ES-I3 (cell line): ENCODE data around the gene FGF22.
"Not testable (repeated sequence)": the region's sequence is repeated elsewhere in the genome, so short reads cannot be mapped to it uniquely, and the experiment has no call there.

Source experiments
- H3K36me3 ChIP-seq: 2 replicates; pipeline ENCODE4 v1.6.1; 2013; ENCODE audit warnings: mild to moderate bottlenecking, low read length, control low read depth, moderate library complexity; ENCODE audit not compliant: insufficient read depth
- H3K4me1 ChIP-seq: 2 replicates; pipeline ENCODE4 v1.6.1; 2013; ENCODE audit warnings: mild to moderate bottlenecking, control low read depth, low read length; ENCODE audit not compliant: insufficient read depth
- H3K9ac ChIP-seq: 2 replicates; pipeline ENCODE4 v1.6.1; 2013; ENCODE audit warnings: low read depth, mild to moderate bottlenecking, low read length, moderate library complexity
- H3K9me3 ChIP-seq: 2 replicates; pipeline ENCODE4 v1.6.1; 2013; ENCODE audit warnings: mild to moderate bottlenecking, low read length, moderate library complexity; ENCODE audit not compliant: control insufficient read depth, insufficient read depth

The FGF22 gene

GRCh38 chr19:601790-602189, 37.9 kb upstream of the FGF22 start:
- H3K4me1 ChIP-seq = no peaks in the 10 kb centered on the region
- peaks cover 5% of the 10 kb centered on the region; the same call in 1 of the 2 replicates for H3K9me3 ChIP-seq
- H3K36me3 ChIP-seq = no peaks in the 10 kb centered on the region
- no peak overlapping the region for H3K9ac ChIP-seq

DNA sequence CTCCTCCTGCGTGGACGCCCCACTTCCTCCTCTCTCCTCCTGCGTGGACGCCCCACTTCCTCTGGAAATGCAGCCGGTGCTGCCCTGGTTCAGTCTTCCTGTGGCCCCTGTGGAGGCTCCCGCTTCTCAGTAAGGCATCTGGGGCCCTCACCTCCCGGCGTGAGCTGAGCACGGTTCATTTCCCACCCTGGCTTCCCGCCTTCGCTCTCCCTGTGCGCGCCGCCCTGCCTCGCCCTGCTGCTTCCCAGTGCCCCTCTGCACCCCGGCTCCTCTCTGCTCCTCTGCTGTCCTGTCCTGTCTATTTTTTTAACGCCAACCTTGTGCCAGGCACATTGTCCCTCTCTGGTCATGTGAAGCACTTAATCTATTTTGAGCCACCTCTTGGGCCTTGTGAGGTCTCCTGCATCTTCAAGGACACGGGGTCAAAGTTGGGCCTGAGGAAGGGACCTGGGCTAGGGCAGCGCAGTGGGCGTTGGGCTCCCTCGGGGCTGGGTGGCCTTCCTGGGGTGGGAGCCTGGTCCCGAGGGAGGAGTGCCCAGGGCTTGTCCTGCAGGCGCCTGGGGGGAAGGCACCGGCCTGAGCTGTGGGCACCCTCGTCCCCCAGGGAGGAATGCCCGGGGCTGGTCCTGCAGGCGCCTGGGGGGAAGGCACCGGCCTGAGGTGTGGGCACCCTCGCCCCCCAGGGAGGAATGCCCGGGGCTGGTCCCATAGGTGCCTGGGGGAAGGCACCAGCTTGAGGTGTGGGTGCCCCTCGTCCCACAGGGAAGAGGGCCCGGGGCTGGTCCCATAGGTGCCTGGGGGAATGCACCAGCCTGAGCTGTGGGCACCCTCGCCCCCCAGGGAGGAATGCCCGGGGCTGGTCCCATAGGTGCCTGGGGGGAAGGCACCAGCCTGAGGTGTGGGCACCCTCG, 37.0 kb upstream of the FGF22 start:
- H3K36me3 ChIP-seq = no peaks in the 10 kb centered on the region
- H3K9me3 ChIP-seq = peaks cover 5% of the 10 kb centered on the region; the same call in 1 of the 2 replicates
- no peak overlapping the region for H3K9ac ChIP-seq
- no peaks in the 10 kb centered on the region for H3K4me1 ChIP-seq

DNA sequence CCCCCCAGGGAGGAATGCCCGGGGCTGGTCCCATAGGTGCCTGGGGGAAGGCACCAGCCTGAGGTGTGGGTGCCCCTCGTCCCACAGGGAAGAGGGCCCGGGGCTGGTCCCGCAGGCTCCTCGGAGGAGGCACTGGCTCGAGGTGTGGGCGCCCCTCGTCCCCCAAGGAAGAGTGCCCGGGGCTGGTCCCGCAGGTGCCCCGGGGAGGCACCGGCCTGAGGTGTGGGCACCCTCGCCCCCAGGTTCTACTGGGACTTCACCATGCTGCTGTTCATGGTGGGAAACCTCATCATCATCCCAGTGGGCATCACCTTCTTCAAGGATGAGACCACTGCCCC, 36.4 kb upstream of the FGF22 start:
- not testable (repeated sequence) for H3K9ac ChIP-seq, H3K9me3 ChIP-seq, H3K36me3 ChIP-seq

DNA sequence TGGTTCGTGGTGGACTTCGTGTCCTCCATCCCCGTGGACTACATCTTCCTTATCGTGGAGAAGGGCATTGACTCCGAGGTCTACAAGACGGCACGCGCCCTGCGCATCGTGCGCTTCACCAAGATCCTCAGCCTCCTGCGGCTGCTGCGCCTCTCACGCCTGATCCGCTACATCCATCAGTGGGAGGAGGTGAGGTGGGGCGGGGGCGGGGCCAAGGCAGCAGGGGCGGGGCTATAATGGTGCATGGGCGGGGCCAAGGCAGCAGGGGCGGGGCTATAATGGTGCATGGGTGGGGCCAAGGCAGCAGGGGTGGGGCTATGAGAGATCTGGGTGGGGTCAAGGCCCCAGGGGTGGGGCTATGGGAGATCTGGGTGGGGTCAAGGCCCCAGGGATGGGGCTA, 35.9 kb upstream of the FGF22 start:
- not testable (repeated sequence) for H3K36me3 ChIP-seq, H3K9ac ChIP-seq, H3K4me1 ChIP-seq, H3K9me3 ChIP-seq

More for the DNA sequence above, 36.4 kb upstream of the FGF22 start:
- not testable (repeated sequence) for H3K4me1 ChIP-seq

DNA sequence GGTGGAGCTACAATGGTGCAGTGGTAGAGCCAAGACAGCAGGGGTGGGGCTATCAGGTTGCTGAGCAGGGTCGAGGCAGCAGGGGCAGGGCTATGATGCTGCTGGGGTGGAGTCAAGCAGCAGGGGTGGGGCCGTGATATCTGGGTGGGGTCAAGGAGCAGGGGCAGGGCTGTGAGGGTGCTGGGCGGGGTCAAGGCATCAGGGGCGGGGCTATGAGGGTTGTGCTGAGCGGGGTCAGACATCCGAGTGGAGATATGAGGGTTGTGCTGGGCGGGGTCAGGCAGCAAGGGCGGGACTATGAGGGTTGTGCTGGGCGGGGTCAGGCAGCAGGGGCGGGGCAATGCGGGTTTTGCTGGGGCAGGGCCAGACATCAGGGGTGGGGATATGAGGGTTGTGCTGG, 35.3 kb upstream of the FGF22 start:
- H3K9ac ChIP-seq = no peak overlapping the region
- no peaks in the 10 kb centered on the region for H3K36me3 ChIP-seq
- peaks cover 5% of the 10 kb centered on the region; the same call in 1 of the 2 replicates for H3K9me3 ChIP-seq
- no peaks in the 10 kb centered on the region for H3K4me1 ChIP-seq

DNA sequence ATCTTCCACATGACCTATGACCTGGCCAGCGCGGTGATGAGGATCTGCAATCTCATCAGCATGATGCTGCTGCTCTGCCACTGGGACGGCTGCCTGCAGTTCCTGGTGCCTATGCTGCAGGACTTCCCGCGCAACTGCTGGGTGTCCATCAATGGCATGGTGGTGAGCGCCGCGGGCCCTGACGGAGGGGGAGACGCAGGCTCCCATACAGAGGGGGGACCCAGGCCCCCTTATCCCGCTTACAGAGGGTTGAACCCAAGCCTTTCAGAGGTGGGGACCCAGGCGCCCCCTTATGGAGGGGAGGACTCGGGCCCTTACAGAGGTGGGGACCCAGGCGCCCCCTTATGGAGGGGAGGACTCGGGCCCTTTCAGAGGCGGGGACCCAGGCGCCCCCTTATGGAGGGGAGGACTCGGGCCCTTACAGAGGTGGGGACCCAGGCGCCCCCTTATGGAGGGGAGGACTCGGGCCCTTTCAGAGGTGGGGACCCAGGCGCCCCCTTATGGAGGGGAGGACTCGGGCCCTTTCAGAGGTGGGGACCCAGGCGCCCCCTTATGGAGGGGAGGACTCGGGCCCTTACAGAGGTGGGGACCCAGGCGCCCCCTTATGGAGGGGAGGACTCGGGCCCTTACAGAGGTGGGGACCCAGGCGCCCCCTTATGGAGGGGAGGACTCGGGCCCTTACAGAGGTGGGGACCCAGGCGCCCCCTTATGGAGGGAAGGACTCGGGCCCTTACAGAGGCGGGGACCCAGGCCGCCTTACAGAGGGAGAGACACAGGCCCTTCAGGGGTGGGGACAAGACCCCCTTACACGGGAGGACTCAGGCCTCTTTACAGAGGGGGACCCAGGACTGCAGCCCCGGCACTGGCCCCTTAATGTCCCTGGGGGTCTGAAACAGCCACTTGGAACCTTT, 34.4 kb upstream of the FGF22 start:
- not testable (repeated sequence) for H3K9ac ChIP-seq, H3K4me1 ChIP-seq, H3K36me3 ChIP-seq, H3K9me3 ChIP-seq

- Histone ChIP-seq H3K9ac (no peak overlapping the region), H3K4me1 (0 out of 2 replicates have a peak, but pooled peaks cover 8% of the 10 kb centered on the region), H3K36me3 (no peaks in the 10 kb centered on the region), H3K9me3 (no peaks in the 10 kb centered on the region)
Measured at GRCh38 chr19:607301-608154, 32.2 kb upstream of the FGF22 start.

DNA sequence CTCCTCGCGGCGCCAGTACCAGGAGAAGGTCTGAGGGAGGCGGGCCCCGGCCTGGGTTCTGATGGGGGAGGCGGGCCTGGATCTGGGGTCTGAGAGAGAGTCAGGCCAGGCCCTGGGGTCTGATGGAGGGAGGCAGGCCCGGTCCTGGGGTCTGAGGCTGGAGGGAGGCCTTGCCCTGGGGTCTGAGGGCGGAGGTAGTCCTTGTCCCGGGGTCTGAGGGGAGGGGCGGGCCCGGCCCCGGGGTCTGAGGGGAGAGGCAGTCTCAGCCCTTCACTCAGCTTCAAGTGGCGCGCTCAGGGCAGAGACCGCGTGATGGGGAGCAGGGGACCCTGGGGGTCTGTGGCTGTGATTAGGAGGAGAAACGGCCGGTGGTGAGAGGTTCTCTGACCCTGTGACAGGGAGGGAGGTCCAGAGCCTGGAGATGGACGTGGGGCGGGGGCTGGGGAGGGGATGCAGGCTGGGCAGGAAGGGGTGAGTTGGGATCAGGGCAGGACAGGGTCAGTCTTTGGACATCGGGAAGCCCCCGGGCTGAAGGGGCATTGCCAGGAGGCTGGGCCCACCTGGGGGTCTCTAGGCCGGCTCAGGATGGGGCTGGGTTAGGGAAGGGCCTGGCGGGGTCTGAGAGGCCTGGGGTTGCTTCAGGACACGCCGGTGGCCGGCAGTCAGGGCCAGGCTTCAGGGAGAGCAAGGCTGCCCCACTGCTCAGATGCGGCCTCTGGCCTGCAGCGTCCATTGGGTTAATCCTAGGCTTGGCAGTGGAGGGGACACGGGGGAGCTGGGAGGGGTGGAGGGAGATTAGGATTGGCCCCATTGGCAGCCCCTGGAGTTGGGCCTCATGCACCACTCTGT, 31.3 kb upstream of the FGF22 start:
- Histone ChIP-seq H3K9ac (no peak overlapping the region), H3K9me3 (no peaks in the 10 kb centered on the region), H3K36me3 (no peaks in the 10 kb centered on the region), H3K4me1 (0 out of 2 replicates have a peak, but pooled peaks cover 8% of the 10 kb centered on the region)

DNA sequence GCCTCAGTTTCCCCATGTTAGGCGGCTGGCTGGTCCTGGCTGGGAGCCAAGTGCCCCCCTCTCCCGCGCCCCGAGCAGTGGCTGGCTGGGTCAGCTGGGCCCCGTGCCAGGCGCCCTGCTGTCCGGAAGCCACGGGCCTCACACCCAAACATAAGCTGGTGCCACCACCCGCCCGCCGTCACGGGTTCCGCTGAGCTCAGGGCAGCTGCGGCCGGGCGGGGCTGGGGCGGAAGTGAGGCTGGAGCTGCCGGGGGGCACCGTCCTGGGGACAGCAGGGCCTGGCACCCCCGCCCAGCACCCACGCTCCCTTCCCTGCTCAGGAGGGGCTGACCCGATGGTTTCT, 30.7 kb upstream of the FGF22 start:
- no peaks in the 10 kb centered on the region for H3K36me3 ChIP-seq
- 0 out of 2 replicates have a peak, but pooled peaks cover 8% of the 10 kb centered on the region for H3K4me1 ChIP-seq
- no peaks in the 10 kb centered on the region for H3K9me3 ChIP-seq
- no peak overlapping the region for H3K9ac ChIP-seq

GRCh38 chr19:610071-610800, 29.4 kb upstream of the FGF22 start:
- Histone ChIP-seq H3K9ac (peak overlapping the region; percentile 50; the same call in 1 of the 2 replicates), H3K4me1 (0 out of 2 replicates have a peak, but pooled peaks cover 8% of the 10 kb centered on the region), H3K9me3 (no peaks in the 10 kb centered on the region), H3K36me3 (peaks cover 3% of the 10 kb centered on the region; the same call in 1 of the 2 replicates)

DNA sequence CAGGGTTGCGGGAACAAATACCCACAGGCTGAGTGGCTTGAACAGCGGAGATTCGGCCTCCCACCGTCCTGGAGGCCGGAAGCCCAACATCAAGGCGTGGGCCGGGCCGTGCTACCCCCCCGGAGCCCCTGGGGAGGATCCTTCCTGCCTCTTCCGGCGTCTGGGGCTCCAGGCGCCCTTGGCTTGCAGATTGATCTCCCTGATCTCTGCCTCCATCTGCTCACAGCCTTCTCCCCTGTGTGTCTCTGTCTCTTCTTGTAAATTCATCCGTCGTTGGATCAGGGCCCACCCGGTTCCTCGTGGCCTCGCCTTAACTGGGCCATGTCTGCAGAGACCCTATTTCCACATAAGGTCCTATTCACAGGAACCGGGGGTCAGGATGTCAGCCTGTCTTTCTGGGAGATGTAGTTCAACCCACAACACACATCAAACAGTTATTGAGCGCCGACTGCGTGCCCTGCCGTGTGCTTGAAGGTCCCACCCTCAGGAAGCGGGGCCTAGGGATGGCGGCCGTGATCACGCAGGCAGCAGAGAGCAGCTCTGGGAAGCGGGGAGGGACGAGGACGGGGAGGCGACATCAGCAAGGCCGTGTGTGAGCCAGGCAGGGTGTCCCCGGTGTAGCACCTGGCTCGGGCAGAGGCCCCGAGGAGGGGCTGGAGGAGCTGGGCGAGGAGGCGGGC, 28.7 kb upstream of the FGF22 start:
- 0 out of 2 replicates have a peak, but pooled peaks cover 8% of the 10 kb centered on the region for H3K4me1 ChIP-seq
- no peaks in the 10 kb centered on the region for H3K9me3 ChIP-seq
- H3K36me3 ChIP-seq = peaks cover 3% of the 10 kb centered on the region; the same call in 1 of the 2 replicates
- peak overlapping the region; percentile 50 for H3K9ac ChIP-seq

DNA sequence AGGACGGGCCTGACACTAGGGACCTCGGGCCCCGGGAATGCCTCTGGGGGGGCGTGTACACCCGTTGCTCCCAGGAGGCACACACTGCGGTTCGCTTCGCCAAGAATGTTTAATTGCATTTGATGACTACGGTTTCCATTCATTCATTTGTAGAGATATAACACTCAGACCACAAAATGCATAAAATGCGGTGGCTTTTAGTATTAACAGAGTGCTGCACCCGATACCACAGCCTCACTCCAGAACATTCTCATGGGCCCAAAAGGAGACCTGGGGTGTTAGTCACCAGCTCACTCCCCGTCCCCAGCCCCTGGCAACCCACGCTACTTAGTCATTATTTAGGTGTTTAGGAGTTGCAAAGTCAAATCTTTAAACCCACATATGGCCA, 28.2 kb upstream of the FGF22 start:
- Histone ChIP-seq H3K36me3 (peaks cover 3% of the 10 kb centered on the region; the same call in 1 of the 2 replicates), H3K9ac (peak overlapping the region; percentile 50; the same call in 1 of the 2 replicates), H3K9me3 (no peaks in the 10 kb centered on the region), H3K4me1 (0 out of 2 replicates have a peak, but pooled peaks cover 8% of the 10 kb centered on the region)
